GM21515 (cell line): ENCODE results near the gene SULT1C3.

ENCODE experiments used
- ATAC-seq: cut with Tn5 transposase; IDR thresholded peaks from one replicate; pipeline ENCODE4 v1.9.1; 2021; ENCODE audit not compliant: unreplicated experiment

SULT1C3 gene

DNA sequence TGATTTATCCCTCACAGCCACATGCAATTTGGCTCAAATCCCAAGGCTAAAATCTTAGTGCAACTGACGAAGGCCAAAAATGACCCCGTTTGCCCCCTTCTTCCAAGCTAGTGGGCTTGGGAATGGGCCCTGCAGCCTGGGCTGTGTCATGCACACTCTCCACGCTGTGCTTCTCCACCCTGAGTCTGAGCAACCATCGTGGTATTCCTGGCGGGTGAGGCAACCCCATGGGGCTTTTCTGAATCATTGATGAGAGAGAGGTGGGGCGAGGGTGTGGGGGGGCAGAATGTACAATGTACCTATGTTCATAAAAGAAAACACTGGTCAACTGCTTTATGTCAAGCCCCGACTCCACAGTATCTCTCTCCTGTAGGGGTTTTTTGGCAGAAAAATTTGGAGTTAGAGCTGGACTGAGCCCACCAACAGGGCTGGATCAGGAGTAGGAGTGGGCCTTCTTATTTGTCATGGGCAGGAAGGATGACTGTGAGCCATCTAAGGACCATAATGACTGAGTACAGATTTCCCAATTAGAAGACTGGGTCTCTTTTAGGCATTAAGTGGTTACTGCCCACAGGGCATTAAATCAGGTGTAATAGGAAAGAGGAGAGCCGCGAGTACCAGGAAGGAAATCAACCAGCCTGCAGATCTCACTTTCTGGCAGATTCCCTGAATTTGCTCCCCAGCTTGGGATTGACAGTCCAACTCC, 57.8 kb downstream of the SULT1C3 start:
- no peak for ATAC-seq

- no peak for ATAC-seq
These were observed 61.8 kb downstream of the SULT1C3 start for GRCh38 chr2:108301558-108301957.

- no peak for ATAC-seq
These were observed 65.2 kb downstream of the SULT1C3 start for GRCh38 chr2:108304975-108305374.

DNA sequence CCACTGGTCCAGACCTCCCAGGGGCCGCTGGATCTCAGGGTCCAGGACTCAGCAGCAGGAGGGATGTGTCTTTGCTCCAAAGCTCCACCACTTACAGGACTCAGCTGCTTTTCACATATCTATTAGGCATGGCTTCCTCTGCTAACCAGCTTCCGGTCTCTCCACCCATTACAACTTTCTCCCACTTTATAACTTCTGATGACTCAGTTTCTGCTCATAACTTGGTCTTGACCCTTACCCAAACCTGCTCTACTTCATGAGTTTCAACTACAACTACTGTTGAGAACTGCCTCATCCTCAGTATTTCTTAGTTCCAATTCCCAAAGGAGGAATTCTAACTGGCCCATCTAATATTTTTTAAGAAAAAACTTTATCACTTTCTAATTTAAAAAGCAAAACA, 66.1 kb downstream of the SULT1C3 start:
- no peak for ATAC-seq

- ATAC-seq = no peak
These were observed 70.1 kb downstream of the SULT1C3 start for GRCh38 chr2:108309903-108310302.
